ENCODE data around the gene FGF19.
"Not testable (repeated sequence)": the region's sequence is repeated elsewhere in the genome, so short reads cannot be mapped to it uniquely, and the experiment has no call there.

Gene FGF19

DNA sequence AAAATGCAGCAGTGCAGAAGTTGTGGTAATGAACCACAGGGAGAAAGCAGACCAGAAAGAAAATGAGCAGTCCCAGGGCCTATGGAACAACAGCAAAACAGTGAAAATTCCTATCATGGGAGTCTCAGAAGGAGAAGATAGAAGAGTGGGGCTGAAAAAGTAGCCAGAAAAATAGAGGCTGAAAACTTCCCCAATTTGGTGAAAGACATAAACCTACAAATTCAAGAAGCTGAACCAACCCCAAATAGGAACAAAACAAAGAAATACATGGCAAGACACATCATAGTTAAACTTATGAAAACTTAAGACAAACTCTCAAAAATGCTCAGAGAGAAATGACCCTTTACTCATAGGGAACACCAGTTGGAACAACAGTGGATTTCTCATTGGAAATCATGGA, 11.4 kb downstream of the FGF19 start:
- no peak for DNase-seq (ENCODE audit: low read depth in 1 of 2, low spot score in 1 of 2)
- Histone ChIP-seq H3K27ac (replicated peaks) (no peak overlapping the region), H3K4me3 (replicated peaks; ENCODE audit: insufficient read depth, low read length) (no peak overlapping the region), H3K27me3 (ENCODE audit: insufficient read depth, poor library complexity, severe bottlenecking) (peaks cover 5% of the 10 kb centered on the region)
- no peak for TF ChIP-seq POLR2AphosphoS5 (IDR thresholded peaks at IDR 0.05; ENCODE audit: low read depth)
- TF ChIP-seq, protein P1, sequence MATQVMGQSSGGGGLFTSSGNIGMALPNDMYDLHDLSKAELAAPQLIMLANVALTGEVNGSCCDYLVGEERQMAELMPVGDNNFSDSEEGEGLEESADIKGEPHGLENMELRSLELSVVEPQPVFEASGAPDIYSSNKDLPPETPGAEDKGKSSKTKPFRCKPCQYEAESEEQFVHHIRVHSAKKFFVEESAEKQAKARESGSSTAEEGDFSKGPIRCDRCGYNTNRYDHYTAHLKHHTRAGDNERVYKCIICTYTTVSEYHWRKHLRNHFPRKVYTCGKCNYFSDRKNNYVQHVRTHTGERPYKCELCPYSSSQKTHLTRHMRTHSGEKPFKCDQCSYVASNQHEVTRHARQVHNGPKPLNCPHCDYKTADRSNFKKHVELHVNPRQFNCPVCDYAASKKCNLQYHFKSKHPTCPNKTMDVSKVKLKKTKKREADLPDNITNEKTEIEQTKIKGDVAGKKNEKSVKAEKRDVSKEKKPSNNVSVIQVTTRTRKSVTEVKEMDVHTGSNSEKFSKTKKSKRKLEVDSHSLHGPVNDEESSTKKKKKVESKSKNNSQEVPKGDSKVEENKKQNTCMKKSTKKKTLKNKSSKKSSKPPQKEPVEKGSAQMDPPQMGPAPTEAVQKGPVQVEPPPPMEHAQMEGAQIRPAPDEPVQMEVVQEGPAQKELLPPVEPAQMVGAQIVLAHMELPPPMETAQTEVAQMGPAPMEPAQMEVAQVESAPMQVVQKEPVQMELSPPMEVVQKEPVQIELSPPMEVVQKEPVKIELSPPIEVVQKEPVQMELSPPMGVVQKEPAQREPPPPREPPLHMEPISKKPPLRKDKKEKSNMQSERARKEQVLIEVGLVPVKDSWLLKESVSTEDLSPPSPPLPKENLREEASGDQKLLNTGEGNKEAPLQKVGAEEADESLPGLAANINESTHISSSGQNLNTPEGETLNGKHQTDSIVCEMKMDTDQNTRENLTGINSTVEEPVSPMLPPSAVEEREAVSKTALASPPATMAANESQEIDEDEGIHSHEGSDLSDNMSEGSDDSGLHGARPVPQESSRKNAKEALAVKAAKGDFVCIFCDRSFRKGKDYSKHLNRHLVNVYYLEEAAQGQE (IDR thresholded peaks at IDR 0.05; ENCODE audit: insufficient replicate concordance, low read depth) = no peak
- TF ChIP-seq, protein P2, sequence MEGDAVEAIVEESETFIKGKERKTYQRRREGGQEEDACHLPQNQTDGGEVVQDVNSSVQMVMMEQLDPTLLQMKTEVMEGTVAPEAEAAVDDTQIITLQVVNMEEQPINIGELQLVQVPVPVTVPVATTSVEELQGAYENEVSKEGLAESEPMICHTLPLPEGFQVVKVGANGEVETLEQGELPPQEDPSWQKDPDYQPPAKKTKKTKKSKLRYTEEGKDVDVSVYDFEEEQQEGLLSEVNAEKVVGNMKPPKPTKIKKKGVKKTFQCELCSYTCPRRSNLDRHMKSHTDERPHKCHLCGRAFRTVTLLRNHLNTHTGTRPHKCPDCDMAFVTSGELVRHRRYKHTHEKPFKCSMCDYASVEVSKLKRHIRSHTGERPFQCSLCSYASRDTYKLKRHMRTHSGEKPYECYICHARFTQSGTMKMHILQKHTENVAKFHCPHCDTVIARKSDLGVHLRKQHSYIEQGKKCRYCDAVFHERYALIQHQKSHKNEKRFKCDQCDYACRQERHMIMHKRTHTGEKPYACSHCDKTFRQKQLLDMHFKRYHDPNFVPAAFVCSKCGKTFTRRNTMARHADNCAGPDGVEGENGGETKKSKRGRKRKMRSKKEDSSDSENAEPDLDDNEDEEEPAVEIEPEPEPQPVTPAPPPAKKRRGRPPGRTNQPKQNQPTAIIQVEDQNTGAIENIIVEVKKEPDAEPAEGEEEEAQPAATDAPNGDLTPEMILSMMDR (IDR thresholded peaks at IDR 0.05; ENCODE audit: insufficient read depth, low read length) = no peak
- TF ChIP-seq SPI1 (IDR thresholded peaks at IDR 0.05; ENCODE audit: borderline replicate concordance, low read depth) = no peak
- TF ChIP-seq GABPA (IDR thresholded peaks at IDR 0.05; ENCODE audit: low read depth) = no peak

DNA sequence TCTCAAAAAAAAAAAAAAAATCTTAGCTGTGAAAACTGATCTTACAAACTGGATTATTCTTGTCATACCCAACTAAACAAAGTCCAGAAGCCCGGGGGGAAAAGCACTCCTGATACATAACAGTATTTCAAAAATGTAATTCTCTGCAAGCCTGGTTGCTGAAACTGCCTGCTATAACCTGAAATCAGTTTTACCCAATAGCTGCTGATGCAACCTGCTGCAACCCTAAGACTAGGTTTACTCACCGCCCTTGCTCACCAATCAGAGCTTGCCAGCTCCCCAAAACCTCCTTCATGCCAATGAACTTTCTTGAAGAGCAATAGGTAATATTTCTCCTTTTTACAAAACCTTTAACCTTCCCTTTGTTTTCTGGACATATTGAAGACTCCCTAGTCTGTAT, 12.4 kb downstream of the FGF19 start:
- Histone ChIP-seq H3K27ac (replicated peaks) (no peak overlapping the region), H3K27me3 (ENCODE audit: insufficient read depth, poor library complexity, severe bottlenecking) (peaks cover 5% of the 10 kb centered on the region), H3K4me3 (replicated peaks; ENCODE audit: insufficient read depth, low read length) (no peak overlapping the region)
- TF ChIP-seq POLR2AphosphoS5 (IDR thresholded peaks at IDR 0.05; ENCODE audit: low read depth) (no peak), GABPA (IDR thresholded peaks at IDR 0.05; ENCODE audit: low read depth) (no peak), SPI1 (IDR thresholded peaks at IDR 0.05; ENCODE audit: borderline replicate concordance, low read depth) (no peak)
- TF ChIP-seq, protein P2 (IDR thresholded peaks at IDR 0.05; ENCODE audit: insufficient read depth, low read length) = no peak
- DNase-seq (ENCODE audit: low read depth in 1 of 2, low spot score in 1 of 2) = no peak

DNA sequence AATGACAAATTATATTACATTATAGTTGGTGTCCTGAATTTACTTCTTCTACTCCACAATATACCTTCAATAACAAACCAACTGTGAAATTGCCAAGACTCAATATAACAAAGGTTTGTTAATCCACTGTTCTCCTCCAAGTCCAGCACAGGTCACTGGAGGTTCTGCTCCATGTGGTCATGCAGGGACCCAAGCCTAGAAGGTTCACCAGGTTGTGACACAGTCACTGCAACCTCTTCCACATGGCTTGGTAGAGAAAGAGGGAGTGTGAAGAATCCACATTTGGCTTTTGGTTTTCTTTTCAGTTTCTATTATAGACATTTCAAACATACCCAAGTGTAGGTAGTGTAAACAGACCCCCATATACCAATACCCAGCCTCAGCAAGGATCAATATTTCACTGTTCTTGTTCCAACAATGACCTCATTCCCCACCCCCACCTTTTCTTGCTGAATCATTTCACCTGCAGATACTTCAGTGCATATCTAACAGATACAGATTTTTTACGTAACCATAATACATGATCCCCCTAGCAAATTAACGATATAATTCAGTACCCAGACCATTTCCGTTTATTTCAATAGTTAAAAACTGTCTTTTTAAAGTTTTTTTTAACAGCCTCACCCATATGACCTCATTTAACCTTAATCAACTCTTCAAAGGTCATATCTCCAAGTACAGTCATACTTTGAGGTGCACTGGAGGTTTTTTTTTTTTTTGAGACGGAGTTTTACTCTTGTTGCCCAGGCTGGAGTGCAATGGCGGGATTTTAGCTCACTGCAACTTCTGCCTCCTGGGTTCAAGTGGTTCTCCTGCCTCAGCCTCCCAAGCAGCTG, 14.1 kb downstream of the FGF19 start:
- TF ChIP-seq, protein P2 (IDR thresholded peaks at IDR 0.05; ENCODE audit: insufficient read depth, low read length) = no peak
- TF ChIP-seq GABPA (IDR thresholded peaks at IDR 0.05; ENCODE audit: low read depth) = no peak
- TF ChIP-seq, protein P1 (IDR thresholded peaks at IDR 0.05; ENCODE audit: insufficient replicate concordance, low read depth) = no peak
- no peak for TF ChIP-seq POLR2AphosphoS5 (IDR thresholded peaks at IDR 0.05; ENCODE audit: low read depth)
- TF ChIP-seq SPI1 (IDR thresholded peaks at IDR 0.05; ENCODE audit: borderline replicate concordance, low read depth) = no peak
- no peak for DNase-seq (ENCODE audit: low read depth in 1 of 2, low spot score in 1 of 2)
- no peak overlapping the region for H3K27ac ChIP-seq (replicated peaks)
- peaks cover 2% of the 10 kb centered on the region for H3K27me3 ChIP-seq (ENCODE audit: insufficient read depth, poor library complexity, severe bottlenecking)
- no peak overlapping the region for H3K4me3 ChIP-seq (replicated peaks; ENCODE audit: insufficient read depth, low read length)

DNA sequence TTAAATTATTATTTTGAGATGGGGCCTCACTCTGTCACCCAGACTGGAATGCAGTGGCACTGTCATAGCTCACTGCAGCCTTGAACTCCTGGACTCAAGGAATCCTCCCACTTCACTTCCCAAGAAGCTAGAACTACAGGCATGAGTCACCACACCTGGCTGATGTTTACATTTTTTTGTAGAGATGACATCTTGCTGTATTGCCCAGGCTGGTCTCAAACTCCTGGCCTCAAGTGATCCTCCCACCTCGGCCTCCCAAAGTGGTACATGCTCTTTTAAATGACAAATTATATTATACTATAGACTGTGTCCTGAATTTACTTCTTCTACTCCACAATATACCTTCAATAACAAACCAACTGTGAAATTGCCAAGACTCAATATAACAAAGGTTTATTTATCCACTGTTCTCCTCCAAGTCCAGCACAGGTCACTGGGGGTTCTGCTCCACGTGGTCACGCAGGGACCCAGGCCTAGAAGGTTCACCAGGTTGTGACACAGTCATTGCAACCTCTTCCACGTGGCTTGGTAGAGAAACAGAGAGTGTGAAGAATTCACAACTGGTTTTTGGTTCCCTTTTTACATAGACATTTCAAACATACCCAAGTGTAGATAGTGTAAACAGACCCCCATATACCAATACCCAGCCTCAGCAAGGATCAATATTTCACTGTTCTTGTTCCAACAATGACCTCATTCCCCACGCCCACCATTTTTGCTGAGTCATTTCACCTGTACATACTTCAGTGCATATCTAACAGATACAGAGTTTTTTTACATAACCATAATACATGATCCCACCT, 15.7 kb downstream of the FGF19 start:
- not testable (repeated sequence) for H3K27me3 ChIP-seq (ENCODE audit: insufficient read depth, poor library complexity, severe bottlenecking); H3K27ac ChIP-seq (replicated peaks); DNase-seq (ENCODE audit: low read depth in 1 of 2, low spot score in 1 of 2); H3K4me3 ChIP-seq (replicated peaks; ENCODE audit: insufficient read depth, low read length)
